ENCODE results near the gene CDC20B. TPM values are rescaled to one million over a fixed set of nuclear protein-coding genes. Genes with fewer than 3 reads are reported as not detected.
A peak's percentile ranks its signal among the peaks of the same experiment; 100 is the strongest.

The CDC20B gene
- total RNA-seq, 1 donor = not detected

- DNase-seq (ENCODE audit: insufficient read length, low spot score, missing footprints) = no peak
- Histone ChIP-seq H4K20me1 (ENCODE audit: insufficient read depth, low read length) (no peaks in the 10 kb centered on the region), H3K9me3 (ENCODE audit: low read depth, low read length) (no peaks in the 10 kb centered on the region), H3K4me2 (ENCODE audit: insufficient read depth, low read length) (no peak overlapping the region), H3K79me2 (ENCODE audit: insufficient read depth, low read length) (no peaks in the 10 kb centered on the region), H3K36me3 (ENCODE audit: insufficient read depth, low read length) (no peaks in the 10 kb centered on the region), H3K27me3 (ENCODE audit: insufficient read depth, low read length) (peaks cover 4% of the 10 kb centered on the region), H3K4me1 (ENCODE audit: insufficient read depth, low read length) (peaks cover 12% of the 10 kb centered on the region), H3K27ac (ENCODE audit: low read depth, low read length) (no peak overlapping the region), H2AFZ (ENCODE audit: low read length) (no peak overlapping the region), H3K4me3 (ENCODE audit: insufficient read depth, low read length) (no peak overlapping the region)
- no peak for TF ChIP-seq CTCF (IDR thresholded peaks at IDR 0.05; ENCODE audit: extremely low read depth, low read depth, low read length)
Observed at GRCh38 chr5:55149308-55149795, 23.6 kb downstream of the CDC20B start.

GRCh38 chr5:55146543-55147151 lies 26.3 kb downstream of the CDC20B start:
- peak overlapping the region; percentile 54 for H3K4me2 ChIP-seq (ENCODE audit: insufficient read depth, low read length)
- H3K4me1 ChIP-seq (ENCODE audit: insufficient read depth, low read length) = no peaks in the 10 kb centered on the region

GRCh38 chr5:55146080-55146479 lies 26.9 kb downstream of the CDC20B start:
- Histone ChIP-seq H3K4me1 (ENCODE audit: insufficient read depth, low read length) (no peaks in the 10 kb centered on the region), H3K27me3 (ENCODE audit: insufficient read depth, low read length) (peaks cover 6% of the 10 kb centered on the region), H4K20me1 (ENCODE audit: insufficient read depth, low read length) (no peaks in the 10 kb centered on the region), H3K27ac (ENCODE audit: low read depth, low read length) (no peak overlapping the region), H2AFZ (ENCODE audit: low read length) (no peak overlapping the region), H3K79me2 (ENCODE audit: insufficient read depth, low read length) (no peaks in the 10 kb centered on the region), H3K36me3 (ENCODE audit: insufficient read depth, low read length) (no peaks in the 10 kb centered on the region), H3K4me2 (ENCODE audit: insufficient read depth, low read length) (peak overlapping the region; percentile 54), H3K9me3 (ENCODE audit: low read depth, low read length) (no peaks in the 10 kb centered on the region), H3K4me3 (ENCODE audit: insufficient read depth, low read length) (no peak overlapping the region)
- no peak for DNase-seq (ENCODE audit: insufficient read length, low spot score, missing footprints)
- TF ChIP-seq CTCF (IDR thresholded peaks at IDR 0.05; ENCODE audit: extremely low read depth, low read depth, low read length) = no peak

More at GRCh38 chr5:55146543-55147151, 26.3 kb downstream of the CDC20B start:
- no peaks in the 10 kb centered on the region for H4K20me1 ChIP-seq (ENCODE audit: insufficient read depth, low read length)
- peak; percentile 79 for DNase-seq (ENCODE audit: insufficient read length, low spot score, missing footprints)
- peaks cover 6% of the 10 kb centered on the region for H3K27me3 ChIP-seq (ENCODE audit: insufficient read depth, low read length)
- TF ChIP-seq CTCF (IDR thresholded peaks at IDR 0.05; ENCODE audit: extremely low read depth, low read depth, low read length) = peak; percentile 93
- no peaks in the 10 kb centered on the region for H3K36me3 ChIP-seq (ENCODE audit: insufficient read depth, low read length)
- H3K79me2 ChIP-seq (ENCODE audit: insufficient read depth, low read length) = no peaks in the 10 kb centered on the region
- no peak overlapping the region for H3K4me3 ChIP-seq (ENCODE audit: insufficient read depth, low read length)
- H3K9me3 ChIP-seq (ENCODE audit: low read depth, low read length) = no peaks in the 10 kb centered on the region
- H2AFZ ChIP-seq (ENCODE audit: low read length) = peak overlapping the region; percentile 67
- H3K27ac ChIP-seq (ENCODE audit: low read depth, low read length) = no peak overlapping the region

- H3K27me3 ChIP-seq (ENCODE audit: insufficient read depth, low read length) = peaks cover 6% of the 10 kb centered on the region
- DNase-seq (ENCODE audit: insufficient read length, low spot score, missing footprints) = no peak
- no peaks in the 10 kb centered on the region for H4K20me1 ChIP-seq (ENCODE audit: insufficient read depth, low read length)
- H3K9me3 ChIP-seq (ENCODE audit: low read depth, low read length) = no peaks in the 10 kb centered on the region
- H2AFZ ChIP-seq (ENCODE audit: low read length) = no peak overlapping the region
- H3K79me2 ChIP-seq (ENCODE audit: insufficient read depth, low read length) = no peaks in the 10 kb centered on the region
- H3K4me3 ChIP-seq (ENCODE audit: insufficient read depth, low read length) = no peak overlapping the region
- H3K27ac ChIP-seq (ENCODE audit: low read depth, low read length) = no peak overlapping the region
- H3K4me1 ChIP-seq (ENCODE audit: insufficient read depth, low read length) = no peaks in the 10 kb centered on the region
- no peaks in the 10 kb centered on the region for H3K36me3 ChIP-seq (ENCODE audit: insufficient read depth, low read length)
- no peak for TF ChIP-seq CTCF (IDR thresholded peaks at IDR 0.05; ENCODE audit: extremely low read depth, low read depth, low read length)
- no peak overlapping the region for H3K4me2 ChIP-seq (ENCODE audit: insufficient read depth, low read length)
Observed at GRCh38 chr5:55143624-55144023, 29.4 kb downstream of the CDC20B start.
